K562 (cell line): ENCODE measurements around the gene SORCS1. TPM values are rescaled to one million over a fixed set of nuclear protein-coding genes. Genes with fewer than 3 reads are reported as not detected.
A peak's percentile ranks its signal among the peaks of the same experiment; 100 is the strongest.

Experiments
- BACH1 ChIP-seq: fragments of 200-800 bp; sonication (Bioruptor generic); IDR thresholded peaks from 2 replicates; pipeline ENCODE4 v1.6.1; 2016; ENCODE audit warnings: missing genetic modification characterization, missing compliant biosample characterization
- BCL6 ChIP-seq: fragments of 250-450 bp; sonication (Bioruptor Pico); IDR thresholded peaks from 2 replicates; pipeline ENCODE4 v1.4.0; 2020
- BRF1 ChIP-seq: IDR thresholded peaks from 3 replicates; pipeline ENCODE4 v1.6.1; 2011; ENCODE audit warnings: borderline replicate concordance, mild to moderate bottlenecking; ENCODE audit not compliant: insufficient read length; ENCODE audit errors: extremely low read depth
- COPS2 ChIP-seq: fragments of 450-650 bp; conservative IDR thresholded peaks from 2 replicates; pipeline ENCODE4 v1.6.1; 2016; ENCODE audit warnings: mild to moderate bottlenecking, moderate library complexity
- DACH1 ChIP-seq: fragments of 450-650 bp; IDR thresholded peaks from 2 replicates; pipeline ENCODE4 v1.6.1; 2018; ENCODE audit not compliant: partially characterized antibody
- DPF2 ChIP-seq: fragments of 450-650 bp; IDR thresholded peaks from 2 replicates; pipeline ENCODE4 v1.6.1; 2016
- E2F5 ChIP-seq: sonication (generic); formaldehyde crosslinking; IDR thresholded peaks from 2 replicates; pipeline ENCODE4 v1.8.0; 2022; ENCODE audit warnings: mild to moderate bottlenecking, missing genetic modification reagents
- E4F1 ChIP-seq: fragments of 250-450 bp; sonication (Bioruptor Pico); IDR thresholded peaks from 2 replicates; pipeline ENCODE4 v1.5.0; 2021; ENCODE audit warnings: mild to moderate bottlenecking, borderline replicate concordance
- ILF3 ChIP-seq: fragments of 450-650 bp; IDR thresholded peaks from 2 replicates; pipeline ENCODE4 v1.6.1; 2018; ENCODE audit warnings: antibody characterized with exemption, mild to moderate bottlenecking, moderate library complexity, borderline replicate concordance
- JUNB ChIP-seq: fragments of 450-650 bp; formaldehyde crosslinking; conservative IDR thresholded peaks from 2 replicates; pipeline ENCODE4 v1.4.0; 2020; ENCODE audit warnings: mild to moderate bottlenecking
- KHSRP ChIP-seq: fragments of 450-650 bp; IDR thresholded peaks from 2 replicates; pipeline ENCODE4 v1.6.1; 2017
- LEF1 ChIP-seq: fragments of 450-650 bp; IDR thresholded peaks from 2 replicates; pipeline ENCODE4 v1.6.1; 2016; ENCODE audit warnings: mild to moderate bottlenecking
- NBN ChIP-seq: fragments of 450-650 bp; IDR thresholded peaks from 2 replicates; pipeline ENCODE4 v1.6.1; 2016; ENCODE audit warnings: low read depth, mild to moderate bottlenecking
- NCOA4 ChIP-seq: fragments of 450-650 bp; IDR thresholded peaks from 2 replicates; pipeline ENCODE4 v1.6.1; 2018; ENCODE audit warnings: mild to moderate bottlenecking; ENCODE audit not compliant: partially characterized antibody
- NFATC3 ChIP-seq: fragments of 450-650 bp; IDR thresholded peaks from 2 replicates; pipeline ENCODE4 v1.6.1; 2017; ENCODE audit warnings: mild to moderate bottlenecking
- NUFIP1 ChIP-seq: fragments of 450-650 bp; IDR thresholded peaks from 2 replicates; pipeline ENCODE4 v1.6.1; 2018; ENCODE audit not compliant: partially characterized antibody
- RAD51 ChIP-seq: fragments of 450-650 bp; IDR thresholded peaks from 2 replicates; pipeline ENCODE4 v1.7.1; 2016; ENCODE audit warnings: low read depth, mild to moderate bottlenecking, borderline replicate concordance
- RBM17 ChIP-seq: fragments of 200-400 bp; formaldehyde crosslinking; IDR thresholded peaks from 2 replicates; pipeline ENCODE4 v1.6.1; 2017; ENCODE audit warnings: low read depth, mild to moderate bottlenecking, low read length, borderline replicate concordance
- ZNF124 ChIP-seq: sonication (generic); formaldehyde crosslinking; IDR thresholded peaks from 2 replicates; pipeline ENCODE4 v1.8.1; 2022; ENCODE audit warnings: missing genetic modification reagents
- ZNF239 ChIP-seq: fragments of 250-450 bp; sonication (Bioruptor Pico); IDR thresholded peaks from 2 replicates; pipeline ENCODE4 v1.4.0; 2020; ENCODE audit warnings: mild to moderate bottlenecking
- ZNF253 ChIP-seq: fragments of 250-450 bp; sonication (Bioruptor Pico); conservative IDR thresholded peaks from 2 replicates; pipeline ENCODE4 v1.6.1; 2021; ENCODE audit warnings: mild to moderate bottlenecking
- ZNF347 ChIP-seq: fragments of 450-650 bp; formaldehyde crosslinking; IDR thresholded peaks from 2 replicates; pipeline ENCODE4 v1.4.0; 2020; ENCODE audit warnings: low read depth, mild to moderate bottlenecking, moderate library complexity
- ZNF436 ChIP-seq: fragments of 250-450, 450-650 bp; sonication (Bioruptor Pico); formaldehyde crosslinking; IDR thresholded peaks from 2 replicates; pipeline ENCODE4 v1.7.0; 2020; ENCODE audit warnings: mild to moderate bottlenecking
- ZNF76 ChIP-seq: fragments of 250-450 bp; sonication (Bioruptor Pico); IDR thresholded peaks from 2 replicates; pipeline ENCODE4 v1.4.0; 2020; ENCODE audit warnings: mild to moderate bottlenecking, moderate library complexity, borderline replicate concordance
- polyA plus RNA-seq, 8 experiments: library from polyadenylated mRNA; depleted of rRNA in 4 of 8; stranded (reverse) in 5 of 8; unstranded in 3 of 8; fragments of >200 nt; fragmentation: Nextera tagmentation in 2 of 8; fragmentation: Illumina TruSeq in 1 of 8; extraction: Ambion mirVana in 2 of 8; extraction: Trizol in 1 of 8; gene quantifications; 2 replicates each; pipeline versions ENCODE4 v1.2.1 to v1.2.3, GENCODE V29; 2011 to 2014; ENCODE audit warnings: inconsistent platforms in 1 of 8, missing spikeins in 1 of 8
- total RNA-seq, 7 experiments: library from RNA; depleted of rRNA in 6 of 7; stranded (reverse); fragments of >200 nt in 6 of 7; fragmentation: Illumina TruSeq in 2 of 7; extraction: Trizol in 2 of 7; gene quantifications; 2 replicates each; pipeline versions ENCODE4 v1.2.1 to v1.2.3, GENCODE V29; 2011 to 2021; ENCODE audit warnings: low replicate concordance in 1 of 7
- TF ChIP-seq, protein P1 (sequence below): fragments of 450-650 bp; IDR thresholded peaks from 2 replicates; pipeline ENCODE4 v1.6.1; 2018; ENCODE audit not compliant: partially characterized antibody
- TF ChIP-seq, protein P2 (sequence below): fragments of 250-450 bp; sonication (Bioruptor Pico); IDR thresholded peaks from 2 replicates; pipeline ENCODE4 v1.6.1; 2021; ENCODE audit warnings: mild to moderate bottlenecking

Gene SORCS1
- total and polyA plus RNA-seq, 9 of the 15 experiments (the other 6 are each of a cell fraction or from before 2014, with no cell fraction given), result 1.5 to 3.9 (median 2.7) TPM

GRCh38 chr10:107025676-107026075, 138.8 kb downstream of the SORCS1 start (continued):
- TF ChIP-seq NUFIP1 (no peak), E4F1 (CRISPR knock-in tag) (no peak), DPF2 (peak; percentile 85), BRF1 (no peak), NFATC3 (no peak), KHSRP (no peak), RAD51 (no peak), BACH1 (tag) (no peak), ZNF253 (CRISPR knock-in tag) (no peak), NBN (peak; percentile 65; the same call in 1 of the 2 replicates), JUNB (CRISPR knock-in tag) (no peak), ZNF436 (no peak), ZNF124 (CRISPR knock-in tag) (no peak), RBM17 (no peak), ILF3 (no peak), DACH1 (no peak), ZNF239 (CRISPR knock-in tag) (no peak), ZNF76 (CRISPR knock-in tag) (no peak), E2F5 (CRISPR knock-in tag) (no peak), NCOA4 (no peak), COPS2 (no peak), ZNF347 (CRISPR knock-in tag) (no peak), LEF1 (peak; percentile 60; the same call in 1 of the 2 replicates), BCL6 (no peak)
- TF ChIP-seq, protein P1, sequence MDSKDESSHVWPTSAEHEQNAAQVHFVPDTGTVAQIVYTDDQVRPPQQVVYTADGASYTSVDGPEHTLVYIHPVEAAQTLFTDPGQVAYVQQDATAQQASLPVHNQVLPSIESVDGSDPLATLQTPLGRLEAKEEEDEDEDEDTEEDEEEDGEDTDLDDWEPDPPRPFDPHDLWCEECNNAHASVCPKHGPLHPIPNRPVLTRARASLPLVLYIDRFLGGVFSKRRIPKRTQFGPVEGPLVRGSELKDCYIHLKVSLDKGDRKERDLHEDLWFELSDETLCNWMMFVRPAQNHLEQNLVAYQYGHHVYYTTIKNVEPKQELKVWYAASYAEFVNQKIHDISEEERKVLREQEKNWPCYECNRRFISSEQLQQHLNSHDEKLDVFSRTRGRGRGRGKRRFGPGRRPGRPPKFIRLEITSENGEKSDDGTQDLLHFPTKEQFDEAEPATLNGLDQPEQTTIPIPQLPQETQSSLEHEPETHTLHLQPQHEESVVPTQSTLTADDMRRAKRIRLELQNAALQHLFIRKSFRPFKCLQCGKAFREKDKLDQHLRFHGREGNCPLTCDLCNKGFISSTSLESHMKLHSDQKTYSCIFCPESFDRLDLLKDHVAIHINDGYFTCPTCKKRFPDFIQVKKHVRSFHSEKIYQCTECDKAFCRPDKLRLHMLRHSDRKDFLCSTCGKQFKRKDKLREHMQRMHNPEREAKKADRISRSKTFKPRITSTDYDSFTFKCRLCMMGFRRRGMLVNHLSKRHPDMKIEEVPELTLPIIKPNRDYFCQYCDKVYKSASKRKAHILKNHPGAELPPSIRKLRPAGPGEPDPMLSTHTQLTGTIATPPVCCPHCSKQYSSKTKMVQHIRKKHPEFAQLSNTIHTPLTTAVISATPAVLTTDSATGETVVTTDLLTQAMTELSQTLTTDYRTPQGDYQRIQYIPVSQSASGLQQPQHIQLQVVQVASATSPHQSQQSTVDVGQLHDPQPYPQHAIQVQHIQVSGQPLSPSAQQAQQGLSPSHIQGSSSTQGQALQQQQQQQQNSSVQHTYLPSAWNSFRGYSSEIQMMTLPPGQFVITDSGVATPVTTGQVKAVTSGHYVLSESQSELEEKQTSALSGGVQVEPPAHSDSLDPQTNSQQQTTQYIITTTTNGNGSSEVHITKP, result no peak
- TF ChIP-seq, protein P2, sequence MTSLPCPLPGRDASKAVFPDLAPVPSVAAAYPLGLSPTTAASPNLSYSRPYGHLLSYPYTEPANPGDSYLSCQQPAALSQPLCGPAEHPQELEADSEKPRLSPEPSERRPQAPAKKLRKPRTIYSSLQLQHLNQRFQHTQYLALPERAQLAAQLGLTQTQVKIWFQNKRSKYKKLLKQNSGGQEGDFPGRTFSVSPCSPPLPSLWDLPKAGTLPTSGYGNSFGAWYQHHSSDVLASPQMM (CRISPR knock-in tag), result no peak
